HG03175 (cell line): ENCODE results near the gene MAP2K6.

Experiments
- ATAC-seq: cut with Tn5 transposase; IDR thresholded peaks from one replicate; pipeline ENCODE4 v1.9.1; 2021; ENCODE audit warnings: mild to moderate bottlenecking, moderate library complexity; ENCODE audit not compliant: unreplicated experiment

Gene MAP2K6

GRCh38 chr17:69425978-69426377 lies 11.5 kb downstream of the MAP2K6 start:
- ATAC-seq: no peak

DNA sequence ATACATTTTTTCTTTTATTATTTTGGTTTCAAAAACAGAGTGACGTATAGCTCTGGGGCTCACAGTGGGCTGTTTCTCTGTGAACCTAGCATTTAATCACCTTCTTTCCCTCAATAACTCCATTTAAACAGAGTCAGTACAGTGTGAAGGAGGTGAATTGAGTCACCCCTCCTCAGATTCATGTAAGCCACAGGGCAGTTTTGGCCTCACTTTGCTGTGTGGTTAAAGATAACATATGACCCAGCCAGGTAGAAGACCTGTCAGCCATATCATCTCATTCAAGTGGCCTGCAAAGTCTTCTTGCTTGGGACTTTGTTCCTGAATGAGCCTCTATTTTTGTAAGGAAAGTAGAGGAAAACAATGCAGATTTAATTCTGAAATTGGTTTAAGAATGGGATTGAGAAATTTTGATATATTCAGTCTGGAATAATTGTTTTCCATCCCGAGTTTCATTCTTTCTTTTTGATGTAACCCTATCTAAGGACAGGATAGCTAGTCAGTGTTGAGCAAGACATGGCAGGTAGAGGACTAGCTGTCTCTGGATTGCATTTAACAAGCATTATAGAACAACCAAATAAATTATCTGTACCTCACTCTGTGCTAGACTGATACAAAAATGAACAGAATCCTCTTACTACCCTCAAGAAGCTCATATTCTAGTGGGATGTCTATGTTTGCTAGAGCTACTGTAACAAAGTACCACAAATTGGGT lies 13.1 kb downstream of the MAP2K6 start:
- no peak for ATAC-seq

DNA sequence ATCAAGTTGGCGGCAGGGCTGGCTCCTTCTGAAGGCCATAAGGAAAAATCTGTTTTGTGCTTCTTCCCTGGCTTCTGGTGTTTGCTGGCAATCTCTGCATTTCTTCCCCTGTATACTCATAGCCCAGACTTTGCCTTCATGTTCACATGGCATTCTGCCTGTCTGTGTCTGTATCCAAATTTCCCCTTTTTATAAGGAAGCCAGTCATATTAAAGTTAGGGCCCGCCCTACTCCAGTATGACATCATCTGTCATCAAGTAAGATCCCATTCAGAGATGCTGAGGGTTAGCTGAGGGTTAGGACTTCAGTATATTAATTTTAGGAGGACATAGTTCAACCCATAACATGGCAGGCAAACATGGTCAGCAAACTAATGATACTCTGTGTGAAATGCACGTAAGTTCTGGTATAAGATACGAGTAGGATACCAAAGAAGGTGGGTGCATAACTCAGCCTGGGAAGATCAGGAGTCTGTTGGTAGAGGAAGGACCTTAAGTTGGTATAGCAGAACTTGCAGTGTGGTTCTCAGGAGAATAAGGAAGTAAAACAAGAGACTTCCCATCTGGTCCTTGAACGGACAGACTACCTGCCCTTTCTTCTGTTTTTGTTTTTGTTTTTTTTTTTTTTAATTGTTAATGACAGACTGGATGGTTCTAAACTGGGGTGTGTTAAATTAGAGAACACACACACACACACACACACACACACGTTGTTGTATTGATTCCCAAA lies 13.9 kb downstream of the MAP2K6 start:
- ATAC-seq: no peak

GRCh38 chr17:69430488-69430887 lies 16.0 kb downstream of the MAP2K6 start:
- ATAC-seq: no peak

DNA sequence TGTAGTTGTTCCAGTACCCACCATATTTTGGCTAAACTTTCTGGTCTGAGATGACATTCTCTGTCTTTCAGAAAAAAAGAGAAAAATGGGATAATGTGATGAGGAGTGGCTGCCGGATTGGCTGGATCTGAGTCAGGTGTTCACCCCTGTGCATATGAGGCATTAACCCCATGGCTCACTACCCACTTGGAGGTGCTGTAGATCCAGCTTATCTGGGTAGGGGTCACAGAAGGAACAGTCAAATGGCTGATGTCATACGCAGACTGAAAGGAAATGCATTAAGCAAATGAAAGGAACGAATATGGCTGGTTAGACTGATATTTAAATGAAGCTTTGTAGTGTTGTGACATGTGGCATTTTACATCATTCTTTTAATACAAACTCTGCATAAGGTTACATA lies 17.3 kb downstream of the MAP2K6 start:
- ATAC-seq: no peak

DNA sequence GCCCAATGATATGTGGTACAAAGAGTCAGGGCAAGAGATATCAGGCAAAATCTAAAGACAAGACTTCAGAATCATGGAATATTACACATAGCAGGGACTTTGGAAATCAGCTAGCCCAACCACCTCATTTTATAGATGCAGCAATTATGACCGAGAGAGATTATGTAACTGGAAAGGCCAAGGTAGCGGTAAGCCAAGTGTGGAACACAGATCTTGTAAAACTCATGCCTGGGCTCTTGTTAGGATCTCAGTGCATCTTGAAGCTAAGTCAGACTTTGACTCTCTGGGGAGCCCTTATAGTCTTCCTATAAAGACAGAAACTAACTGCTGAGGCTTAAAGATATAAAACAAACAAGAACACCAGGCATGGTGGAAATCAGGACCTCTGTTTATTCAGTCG lies 18.6 kb downstream of the MAP2K6 start:
- ATAC-seq: no peak

DNA sequence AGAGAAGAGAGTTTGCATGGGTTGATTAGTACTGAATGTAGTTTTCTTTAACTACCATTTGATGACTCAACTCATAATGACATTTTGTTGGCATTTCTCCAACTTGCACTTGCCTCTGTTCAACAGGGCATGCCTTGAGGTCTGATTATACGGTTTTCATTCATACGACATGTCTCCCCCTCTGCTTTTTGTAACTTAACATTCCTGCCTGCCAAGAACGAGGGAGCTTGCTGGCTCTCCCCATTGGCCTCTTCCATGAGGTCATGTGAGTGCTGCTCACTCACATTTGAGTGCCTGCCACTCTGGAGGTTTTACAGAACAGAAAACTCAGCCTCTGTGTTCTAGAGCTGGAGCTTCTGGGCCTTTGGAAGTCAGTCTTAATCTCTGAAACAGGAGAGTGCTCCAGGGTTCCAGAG lies 19.7 kb downstream of the MAP2K6 start:
- no peak for ATAC-seq

- no peak for ATAC-seq
Measured at GRCh38 chr17:69435971-69436696, 21.6 kb downstream of the MAP2K6 start.

GRCh38 chr17:69437475-69437874 lies 23.0 kb downstream of the MAP2K6 start:
- ATAC-seq: no peak

GRCh38 chr17:69438776-69439175 lies 24.3 kb downstream of the MAP2K6 start:
- no peak for ATAC-seq

DNA sequence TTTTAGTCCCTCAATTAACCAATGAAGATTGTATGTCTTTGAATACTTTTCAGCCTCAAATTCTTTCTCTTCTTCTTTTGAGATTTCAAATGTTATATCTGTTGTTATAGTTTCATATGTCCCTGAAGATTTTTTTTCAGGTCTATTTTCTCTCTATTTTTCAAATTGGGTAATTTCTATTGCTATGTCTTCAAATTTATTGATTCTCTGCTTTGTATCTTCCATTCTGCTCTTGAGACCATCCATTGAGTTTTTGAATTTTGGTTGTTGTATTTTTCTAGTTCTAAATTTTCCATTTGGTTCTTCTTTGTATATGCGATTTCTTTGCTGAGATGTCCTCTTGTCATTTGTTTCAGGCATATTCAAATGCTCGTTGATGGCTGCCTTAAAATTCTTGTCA lies 26.7 kb downstream of the MAP2K6 start:
- no peak for ATAC-seq

DNA sequence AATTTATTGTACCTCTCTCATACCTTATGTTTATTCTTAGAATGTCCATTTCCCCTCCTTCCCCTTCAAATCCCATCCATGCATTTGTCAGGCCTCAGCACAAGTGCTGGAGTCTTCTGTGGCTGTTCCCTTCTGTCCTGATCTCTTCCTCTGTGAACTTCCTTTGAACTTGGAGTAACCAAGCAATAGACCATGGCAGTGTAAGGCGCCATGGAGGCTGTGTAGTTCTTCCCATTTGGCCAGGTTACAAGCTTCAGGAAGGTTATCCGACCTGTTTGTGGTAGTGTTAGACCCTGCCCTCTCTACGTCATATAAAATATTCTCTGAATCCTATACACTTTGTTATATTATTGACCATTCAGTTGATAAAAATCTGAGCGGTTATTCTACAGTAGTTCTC lies 28.6 kb downstream of the MAP2K6 start:
- no peak for ATAC-seq

DNA sequence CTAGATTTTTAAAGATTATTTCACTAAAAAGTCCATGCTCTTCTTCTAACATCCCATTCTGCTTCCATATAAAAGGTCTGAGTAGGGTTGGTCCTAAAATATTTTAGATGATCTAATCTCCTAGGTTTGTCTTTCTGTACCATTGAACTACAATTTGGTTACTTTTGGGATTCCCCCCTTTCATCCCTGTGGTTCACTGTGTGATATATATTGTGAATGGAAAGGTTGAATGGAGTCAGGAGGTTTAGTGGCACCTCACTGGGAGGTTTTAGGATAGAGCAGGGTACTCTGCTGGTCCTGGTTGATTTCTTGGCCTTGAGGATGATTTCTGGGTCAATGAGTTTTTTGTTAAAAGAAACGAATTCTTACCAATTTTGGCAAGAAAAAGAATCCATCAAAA lies 29.5 kb downstream of the MAP2K6 start:
- no peak for ATAC-seq

DNA sequence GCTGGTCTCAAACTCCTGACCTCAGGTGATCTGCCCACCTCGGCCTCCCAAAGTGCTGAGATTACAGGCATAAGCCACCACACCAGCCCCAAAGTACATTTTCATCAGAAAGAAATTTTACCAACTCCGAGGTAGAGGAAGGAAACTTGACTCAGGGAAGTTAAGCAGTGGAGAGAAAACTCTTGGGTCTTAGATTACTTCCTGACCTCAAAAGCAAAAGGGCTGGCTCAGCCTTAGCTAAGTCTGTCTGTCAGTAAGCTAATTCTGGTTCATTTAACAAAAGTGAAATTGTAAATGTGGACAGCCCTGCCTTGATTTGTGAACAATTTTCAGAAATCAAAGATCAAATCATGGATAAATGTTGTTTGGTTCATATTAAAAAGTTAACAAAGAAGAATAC lies 30.6 kb downstream of the MAP2K6 start:
- no peak for ATAC-seq

DNA sequence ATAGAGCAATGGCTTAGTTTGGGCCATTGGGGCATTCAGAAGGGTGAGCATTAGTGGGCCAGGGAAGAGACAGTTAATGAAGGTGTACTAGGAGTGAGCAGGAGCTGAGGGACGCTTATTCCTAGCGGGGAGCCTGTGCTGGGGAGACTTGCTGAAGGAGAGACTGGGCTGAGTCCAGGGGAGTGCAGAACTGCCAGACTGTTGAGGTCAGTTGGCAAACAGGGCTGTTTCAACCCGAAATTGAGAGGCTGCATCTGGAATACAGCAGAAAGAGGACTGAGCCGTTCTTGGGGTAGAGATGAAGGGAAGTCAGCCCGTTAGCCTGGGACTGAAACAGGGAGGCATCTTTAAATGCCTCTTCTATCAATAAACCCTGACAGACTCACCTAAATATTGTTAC lies 33.2 kb downstream of the MAP2K6 start:
- no peak for ATAC-seq

GRCh38 chr17:69448431-69449102 lies 34.1 kb downstream of the MAP2K6 start:
- ATAC-seq: no peak

DNA sequence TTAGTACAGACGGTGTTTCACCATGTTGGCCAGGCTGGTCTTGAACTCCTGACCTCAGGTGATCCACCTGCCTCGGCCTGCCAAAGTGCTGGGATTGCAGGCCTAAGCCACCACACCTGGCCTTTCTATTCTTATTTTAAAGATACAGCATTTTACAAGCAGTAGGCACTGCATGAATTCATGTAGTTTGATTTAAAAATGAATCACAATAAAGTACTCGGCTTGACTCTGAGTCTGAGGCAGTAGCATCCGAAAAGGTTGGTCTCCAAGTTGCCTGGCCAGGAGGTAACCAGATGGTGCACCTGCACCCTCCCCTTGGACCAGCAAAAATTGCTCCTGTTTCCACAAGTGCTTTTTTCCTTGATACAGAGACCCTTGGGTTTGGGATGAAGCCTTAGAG lies 35.6 kb downstream of the MAP2K6 start:
- no peak for ATAC-seq

GRCh38 chr17:69450918-69451317 lies 36.4 kb downstream of the MAP2K6 start:
- ATAC-seq: no peak

DNA sequence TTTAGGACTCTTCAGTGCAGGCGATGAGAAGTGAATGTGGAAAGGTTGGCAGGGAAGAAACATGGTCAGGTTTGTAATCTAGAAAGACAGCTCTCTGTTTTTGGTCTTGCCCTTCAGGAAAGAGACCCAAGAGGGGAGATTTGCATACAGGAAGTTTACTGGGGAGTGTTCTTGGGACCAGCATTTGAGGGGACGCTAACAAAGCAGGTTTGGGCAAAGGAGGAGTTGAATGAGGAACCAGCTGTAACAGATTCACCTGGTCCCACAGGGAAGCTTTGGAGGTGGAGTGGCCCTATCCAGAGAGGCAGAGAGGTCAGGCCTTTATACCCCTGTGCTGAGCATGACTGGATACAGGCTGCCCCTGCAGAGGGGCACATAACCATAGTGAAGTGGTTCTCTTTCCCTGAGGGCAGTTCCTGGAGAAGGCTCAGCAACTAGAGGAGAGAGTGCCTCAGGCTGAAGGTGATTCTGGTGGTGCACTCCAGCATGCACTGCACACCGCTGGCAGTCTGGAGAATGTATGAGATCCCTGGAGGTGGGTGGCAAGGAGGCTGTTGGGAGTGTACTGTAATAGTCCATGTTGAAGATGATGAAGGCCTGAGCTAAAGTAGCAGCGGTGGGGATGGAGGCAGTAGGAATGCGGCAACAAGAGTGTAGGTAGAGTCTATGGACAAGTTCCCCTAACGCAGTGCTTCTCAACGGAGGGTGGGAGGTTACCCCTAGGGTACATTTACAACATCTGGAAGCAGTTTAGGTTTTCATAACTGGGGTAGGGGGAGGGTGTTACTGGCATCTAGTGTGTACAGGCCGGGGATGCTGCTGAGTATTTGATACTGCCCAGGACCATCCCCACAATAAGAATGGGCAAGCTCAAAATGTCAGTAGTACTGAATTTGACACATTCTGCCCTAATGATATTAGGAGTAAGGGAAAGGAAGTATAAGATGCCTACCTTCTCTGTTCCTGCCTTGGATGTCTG lies 37.2 kb downstream of the MAP2K6 start:
- peak; percentile 60 for ATAC-seq

DNA sequence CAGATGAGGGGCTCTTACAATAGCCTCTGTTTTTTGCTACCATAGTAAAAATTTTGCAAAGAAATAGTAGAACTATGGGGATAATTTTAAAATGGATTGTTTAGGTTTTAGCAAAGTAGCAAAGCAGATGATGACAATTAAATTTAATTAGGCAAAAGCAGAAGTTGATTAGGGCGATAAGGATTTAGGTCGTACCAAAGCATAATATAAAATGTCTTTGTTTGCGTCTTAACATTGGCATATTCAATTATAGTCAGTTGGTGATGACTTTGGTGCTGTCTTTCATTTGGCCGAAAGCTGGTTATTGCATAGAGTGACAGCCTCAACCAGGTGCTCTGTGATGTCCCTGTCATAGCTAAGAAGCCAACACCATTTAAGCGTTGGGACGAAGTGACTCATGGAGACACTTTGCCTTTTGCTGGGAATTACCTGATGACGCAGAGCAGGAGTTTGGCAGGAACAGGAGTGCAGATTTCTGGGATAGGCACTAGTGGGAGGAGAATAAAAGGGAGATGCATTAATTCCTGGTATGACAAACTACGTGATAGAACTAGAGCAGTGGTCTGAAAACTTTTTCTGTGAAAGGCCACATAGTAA lies 38.3 kb downstream of the MAP2K6 start:
- no peak for ATAC-seq
